ENCODE measurements around the gene IMMP2L. TPM values are rescaled to one million over a fixed set of nuclear protein-coding genes. Genes with fewer than 3 reads are reported as not detected.
A peak's percentile ranks its signal among the peaks of the same experiment; 100 is the strongest.

IMMP2L gene
- total and polyA plus RNA-seq, 8 donors: 2.5 to 40.8 (median 20.0) TPM; not detected in 1

DNA sequence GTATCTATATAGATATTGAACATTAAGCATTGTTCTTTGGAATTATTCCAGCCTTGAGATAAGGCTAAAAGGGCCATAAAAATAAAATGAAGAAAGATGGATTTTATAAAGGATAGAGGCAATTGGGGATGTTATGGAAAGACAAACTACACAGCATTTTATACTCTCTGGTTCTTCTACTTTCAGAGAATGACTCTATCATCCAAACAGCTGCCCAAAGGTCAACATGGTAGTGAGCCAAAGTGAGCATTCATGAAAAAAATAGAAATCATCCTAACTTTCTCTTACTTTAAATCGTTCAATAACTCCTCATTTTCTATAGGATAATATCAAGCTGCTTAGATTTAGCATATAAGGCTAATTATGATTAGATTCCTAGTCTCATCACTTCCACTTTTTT is 25.2 kb downstream of the IMMP2L start:
- H3K36me3 ChIP-seq: no peaks in the 10 kb centered on the region
- DNase-seq: no peak
- no peaks in the 10 kb centered on the region for H3K27me3 ChIP-seq
- 71 to 87% (median 77%) methylated on average over 1 of the region's 1 CpG for WGBS, 5 donors
- no peaks in the 10 kb centered on the region for H3K9me3 ChIP-seq
- H3K4me3 ChIP-seq: no peak overlapping the region
- intact Hi-C loops (cut with DNase I; ENCODE audit: low total_unique reads): no loop called here
- H3K27ac ChIP-seq: no peak overlapping the region
- H3K4me1 ChIP-seq: peaks cover 0 to 5% (median 0%) of the 10 kb centered on the region in 4 donors
- TF ChIP-seq, protein P1, sequence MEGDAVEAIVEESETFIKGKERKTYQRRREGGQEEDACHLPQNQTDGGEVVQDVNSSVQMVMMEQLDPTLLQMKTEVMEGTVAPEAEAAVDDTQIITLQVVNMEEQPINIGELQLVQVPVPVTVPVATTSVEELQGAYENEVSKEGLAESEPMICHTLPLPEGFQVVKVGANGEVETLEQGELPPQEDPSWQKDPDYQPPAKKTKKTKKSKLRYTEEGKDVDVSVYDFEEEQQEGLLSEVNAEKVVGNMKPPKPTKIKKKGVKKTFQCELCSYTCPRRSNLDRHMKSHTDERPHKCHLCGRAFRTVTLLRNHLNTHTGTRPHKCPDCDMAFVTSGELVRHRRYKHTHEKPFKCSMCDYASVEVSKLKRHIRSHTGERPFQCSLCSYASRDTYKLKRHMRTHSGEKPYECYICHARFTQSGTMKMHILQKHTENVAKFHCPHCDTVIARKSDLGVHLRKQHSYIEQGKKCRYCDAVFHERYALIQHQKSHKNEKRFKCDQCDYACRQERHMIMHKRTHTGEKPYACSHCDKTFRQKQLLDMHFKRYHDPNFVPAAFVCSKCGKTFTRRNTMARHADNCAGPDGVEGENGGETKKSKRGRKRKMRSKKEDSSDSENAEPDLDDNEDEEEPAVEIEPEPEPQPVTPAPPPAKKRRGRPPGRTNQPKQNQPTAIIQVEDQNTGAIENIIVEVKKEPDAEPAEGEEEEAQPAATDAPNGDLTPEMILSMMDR (IDR thresholded peaks at IDR 0.05): no peak
- TF ChIP-seq EP300 (IDR thresholded peaks at IDR 0.05) (no peak), POLR2A (IDR thresholded peaks at IDR 0.05) (no peak), POLR2AphosphoS5 (IDR thresholded peaks at IDR 0.05) (no peak)

- H3K4me3 ChIP-seq: no peak overlapping the region
- TF ChIP-seq, protein P1 (IDR thresholded peaks at IDR 0.05): no peak
- TF ChIP-seq EP300 (IDR thresholded peaks at IDR 0.05) (no peak), POLR2A (IDR thresholded peaks at IDR 0.05) (no peak), POLR2AphosphoS5 (IDR thresholded peaks at IDR 0.05) (no peak)
- H3K27me3 ChIP-seq: no peaks in the 10 kb centered on the region
- H3K9me3 ChIP-seq: no peaks in the 10 kb centered on the region
- no peak for DNase-seq
- H3K4me1 ChIP-seq: peaks cover 0 to 7% (median under 1%) of the 10 kb centered on the region in 4 donors
- no peak overlapping the region for H3K27ac ChIP-seq
- H3K36me3 ChIP-seq: no peaks in the 10 kb centered on the region
- intact Hi-C loops (cut with DNase I; ENCODE audit: low total_unique reads): no loop called here
- WGBS, 5 donors: 89 to 96% (median 92%) methylated on average over 3 of the region's 3 CpGs
Measured at GRCh38 chr7:111535142-111535870, 27.0 kb downstream of the IMMP2L start.

- H3K4me1 ChIP-seq: peaks cover 0 to 14% (median 7%) of the 10 kb centered on the region in 4 donors
- H3K27ac ChIP-seq: no peak overlapping the region
- no peaks in the 10 kb centered on the region for H3K36me3 ChIP-seq
- H3K9me3 ChIP-seq: no peaks in the 10 kb centered on the region
- DNase-seq: peak in 1 of 2 donors; percentile 46
- TF ChIP-seq POLR2A (IDR thresholded peaks at IDR 0.05): no peak
- TF ChIP-seq EP300 (IDR thresholded peaks at IDR 0.05): no peak
- no peak for TF ChIP-seq POLR2AphosphoS5 (IDR thresholded peaks at IDR 0.05)
- TF ChIP-seq, protein P1 (IDR thresholded peaks at IDR 0.05): no peak
- intact Hi-C loops (cut with DNase I; ENCODE audit: low total_unique reads): no loop called here
- H3K4me3 ChIP-seq: no peak overlapping the region
- H3K27me3 ChIP-seq: no peaks in the 10 kb centered on the region
Measured at GRCh38 chr7:111532625-111533024, 29.7 kb downstream of the IMMP2L start.

DNA sequence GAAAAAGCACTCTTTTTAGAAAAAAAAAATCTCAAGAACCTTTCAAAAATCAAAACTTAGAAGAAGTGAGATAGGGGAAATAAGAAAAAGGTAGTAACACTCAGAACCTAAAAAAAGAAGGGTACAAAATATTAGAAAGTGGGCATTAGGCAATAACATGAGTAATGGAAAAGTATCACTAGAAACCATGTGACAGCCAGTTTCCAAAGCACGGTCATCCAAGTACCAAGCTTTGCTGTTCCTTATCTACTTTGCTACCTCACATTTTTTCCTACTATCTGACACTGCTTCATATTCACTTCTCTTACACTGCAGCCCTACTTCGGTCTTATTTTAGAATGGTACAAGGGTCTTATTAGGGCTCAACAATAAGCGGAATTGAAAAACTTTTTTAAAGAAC is 30.3 kb downstream of the IMMP2L start:
- Histone ChIP-seq H3K4me1 (peaks cover 0 to 14% (median 7%) of the 10 kb centered on the region in 4 donors), H3K4me3 (no peak overlapping the region), H3K27ac (no peak overlapping the region), H3K36me3 (no peaks in the 10 kb centered on the region), H3K9me3 (no peaks in the 10 kb centered on the region), H3K27me3 (no peaks in the 10 kb centered on the region)
- DNase-seq: no peak
- intact Hi-C loops (cut with DNase I; ENCODE audit: low total_unique reads): no loop called here
- WGBS, 5 donors: 83 to 94% (median 90%) methylated on average over 3 of the region's 3 CpGs
- TF ChIP-seq EP300 (IDR thresholded peaks at IDR 0.05): no peak
- TF ChIP-seq POLR2A (IDR thresholded peaks at IDR 0.05): no peak
- TF ChIP-seq, protein P1 (IDR thresholded peaks at IDR 0.05): no peak
- TF ChIP-seq POLR2AphosphoS5 (IDR thresholded peaks at IDR 0.05): no peak
